OCI-LY3 (cell line): ENCODE measurements around the gene TBC1D22B.

ENCODE experiments used
- CTCF ChIP-seq: fragments of 200-600, 300-600 bp; sonication (generic); IDR thresholded peaks from 2 replicates; pipeline ENCODE4 v1.5.1; 2014; ENCODE audit warnings: antibody characterized with exemption, low read length, low read depth
- EZH2phosphoT487 ChIP-seq: fragments of 200-600 bp; shearing (Covaris generic); IDR thresholded peaks from 2 replicates; pipeline ENCODE4 v1.6.1; 2018; ENCODE audit warnings: antibody characterized with exemption, mixed run types, low read depth

- TF ChIP-seq CTCF: peak; percentile 98
- no peak for TF ChIP-seq EZH2phosphoT487
These were observed 49.6 kb upstream of the TBC1D22B start for GRCh38 chr6:37207903-37208456.
